GM21619 (cell line): ENCODE measurements around the gene CYP1A1.

Experiments used
- ATAC-seq: cut with Tn5 transposase; IDR thresholded peaks from one replicate; pipeline ENCODE4 v1.9.1; 2021; ENCODE audit not compliant: unreplicated experiment

CYP1A1 gene

GRCh38 chr15:74725225-74725774 lies at the start of gene CYP1A1:
Gene CYP1A1 (minus strand): TSS chr15:74725528. CDS start chr15:74723097, 2,431 bp downstream.
- no peak for ATAC-seq

- ATAC-seq = no peak
These were observed 48.5 kb upstream of the CYP1A1 start for GRCh38 chr15:74773731-74774252.

- no peak for ATAC-seq
These were observed 48.0 kb upstream of the CYP1A1 start for GRCh38 chr15:74773329-74773728.

GRCh38 chr15:74770211-74770903 lies 45.0 kb upstream of the CYP1A1 start:
- ATAC-seq = no peak

GRCh38 chr15:74769463-74770025 lies 44.2 kb upstream of the CYP1A1 start:
- ATAC-seq = no peak

GRCh38 chr15:74768771-74769342 lies 43.5 kb upstream of the CYP1A1 start:
- no peak for ATAC-seq

GRCh38 chr15:74768099-74768770 lies 42.9 kb upstream of the CYP1A1 start:
- no peak for ATAC-seq

- ATAC-seq = no peak
These were observed 42.1 kb upstream of the CYP1A1 start for GRCh38 chr15:74767167-74768098.

- ATAC-seq = no peak
These were observed 38.1 kb upstream of the CYP1A1 start for GRCh38 chr15:74763416-74763815.

GRCh38 chr15:74762791-74763150 lies 37.4 kb upstream of the CYP1A1 start:
- ATAC-seq = no peak

GRCh38 chr15:74758736-74759135 lies 33.4 kb upstream of the CYP1A1 start:
- no peak for ATAC-seq

- ATAC-seq = no peak
These were observed 29.4 kb upstream of the CYP1A1 start for GRCh38 chr15:74754593-74755215.

- ATAC-seq = no peak
These were observed 27.2 kb upstream of the CYP1A1 start for GRCh38 chr15:74752531-74752930.

GRCh38 chr15:74752011-74752410 lies 26.7 kb upstream of the CYP1A1 start:
- no peak for ATAC-seq

GRCh38 chr15:74750751-74751150 lies 25.4 kb upstream of the CYP1A1 start:
- ATAC-seq = no peak

- ATAC-seq = no peak
These were observed 24.5 kb upstream of the CYP1A1 start for GRCh38 chr15:74749832-74750231.

- ATAC-seq = no peak
These were observed 23.1 kb upstream of the CYP1A1 start, which contains the start of gene CYP1A2 for GRCh38 chr15:74748322-74748946. Gene CYP1A2 (plus strand): TSS chr15:74748845. CDS start chr15:74749739, 894 bp downstream.

- no peak for ATAC-seq
These were observed 21.1 kb upstream of the CYP1A1 start for GRCh38 chr15:74746389-74746788.

- no peak for ATAC-seq
These were observed 17.1 kb upstream of the CYP1A1 start for GRCh38 chr15:74742422-74742821.
